CD8-positive, alpha-beta memory T cell (primary cell): ENCODE results near the gene FNDC5. TPM values are rescaled to one million over a fixed set of nuclear protein-coding genes. Genes with fewer than 3 reads are reported as not detected.

Source experiments
- CTCF ChIA-PET: fragments of 350-600 bp; sonication (Branson Sonifier 250); formaldehyde crosslinking; loops from one replicate; lab custom pipeline; 2021; ENCODE audit warnings: antibody characterized with exemption; lab: Charles Lee
- POLR2A ChIA-PET: fragments of 350-600 bp; sonication (Branson Sonifier 250); formaldehyde crosslinking; loops from one replicate; lab custom pipeline; 2021; ENCODE audit warnings: antibody characterized with exemption; lab: Charles Lee
- DNase-seq, 5 donors: peaks; one replicate each; pipeline versions ENCODE4 v3.0.0 to v3.0.0-alpha.2; 2020 to 2022; ENCODE audit warnings: mixed read lengths in 1 of 5
- H3K27ac ChIP-seq: one replicate; pipeline ENCODE4 v1.7.0; 2013; ENCODE audit warnings: low read depth, mild to moderate bottlenecking, low read length, moderate library complexity
- H3K27me3 ChIP-seq: 2 replicates; pipeline ENCODE4 v1.7.0; 2013; ENCODE audit warnings: low read length, mild to moderate bottlenecking; ENCODE audit not compliant: insufficient read depth, poor library complexity, severe bottlenecking
- H3K36me3 ChIP-seq: 2 replicates; pipeline ENCODE4 v1.7.0; 2013; ENCODE audit warnings: mild to moderate bottlenecking, low read length, moderate library complexity; ENCODE audit not compliant: insufficient read depth
- H3K4me1 ChIP-seq: 2 replicates; pipeline ENCODE4 v1.7.0; 2013; ENCODE audit warnings: mild to moderate bottlenecking, low read length, moderate library complexity; ENCODE audit not compliant: insufficient read depth
- H3K4me3 ChIP-seq: 2 replicates; pipeline ENCODE4 v1.7.0; 2013; ENCODE audit warnings: mild to moderate bottlenecking, low read length
- H3K9me3 ChIP-seq: 2 replicates; pipeline ENCODE4 v1.7.0; 2013; ENCODE audit warnings: mild to moderate bottlenecking, low read length
- H3K27ac Mint-ChIP-seq, 8 donors: one replicate each; pipeline ENCODE4 v1.8.0; 2020 to 2021; ENCODE audit warnings: mixed read lengths in 8 of 8, mild to moderate bottlenecking in 6 of 8, inconsistent platforms in 3 of 8, moderate library complexity in 3 of 8
- H3K27me3 Mint-ChIP-seq, 2 donors: one replicate each; pipeline ENCODE4 v1.8.0; 2020 to 2021; ENCODE audit warnings: mixed read lengths in 2 of 2, mild to moderate bottlenecking in 1 of 2, moderate library complexity in 1 of 2
- H3K36me3 Mint-ChIP-seq, 3 donors: one replicate each; pipeline ENCODE4 v1.8.0; 2020 to 2021; ENCODE audit warnings: mixed read lengths in 3 of 3, inconsistent platforms in 1 of 3, mild to moderate bottlenecking in 1 of 3
- H3K4me1 Mint-ChIP-seq, 3 donors: one replicate each; pipeline ENCODE4 v1.8.0; 2020 to 2021; ENCODE audit warnings: mixed read lengths in 3 of 3, inconsistent platforms in 1 of 3, mild to moderate bottlenecking in 1 of 3
- H3K4me3 Mint-ChIP-seq, 7 donors: one replicate each; pipeline ENCODE4 v1.8.0; 2020 to 2021; ENCODE audit warnings: mixed read lengths in 7 of 7, mild to moderate bottlenecking in 6 of 7, moderate library complexity in 4 of 7, inconsistent platforms in 2 of 7
- H3K9me3 Mint-ChIP-seq, 5 donors: one replicate each; pipeline ENCODE4 v1.8.0; 2020 to 2022; ENCODE audit warnings: mixed read lengths in 5 of 5, mild to moderate bottlenecking in 3 of 5, moderate library complexity in 2 of 5, inconsistent platforms in 1 of 5
- polyA plus RNA-seq: library from polyadenylated mRNA; unstranded; fragments of 300-500 nt; fragmentation: Illumina TruSeq; gene quantifications from one replicate; pipeline ENCODE4 v1.2.3, GENCODE V29; 2021
- total RNA-seq, 2 experiments: library from RNA; stranded (reverse); gene quantifications; one replicate each; pipeline ENCODE4 v1.2.3, GENCODE V29; 2021

Gene FNDC5
- total and polyA plus RNA-seq, 3 experiments from 2014 or later: 0.77 TPM; not detected in 2

DNA sequence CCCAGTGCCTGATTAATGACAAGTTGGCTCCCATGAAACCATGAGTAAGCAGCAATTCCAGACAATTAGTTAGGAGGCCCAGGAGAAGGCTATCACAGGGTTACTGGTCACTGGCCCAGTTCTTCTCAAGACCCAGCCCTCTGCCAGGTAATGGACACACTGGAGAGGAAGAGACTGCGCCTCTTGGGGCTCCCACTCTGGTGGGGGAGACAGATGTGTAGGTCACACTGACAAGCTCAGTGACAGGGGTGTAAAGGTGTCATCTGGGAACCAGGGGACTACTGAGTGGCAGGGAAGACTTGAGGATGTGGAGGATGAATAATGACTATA lies 20.5 kb upstream of the FNDC5 start:
- Histone ChIP-seq H3K4me1 (no peaks in the 10 kb centered on the region), H3K36me3 (no peaks in the 10 kb centered on the region), H3K27me3 (peaks cover 54% of the 10 kb centered on the region), H3K9me3 (no peaks in the 10 kb centered on the region), H3K27ac (no peak overlapping the region), H3K4me3 (no peak overlapping the region)
- H3K36me3 Mint-ChIP-seq: peaks cover 0 to 16% (median 0%) of the 10 kb centered on the region in 3 donors
- POLR2A ChIA-PET: no interaction called here
- no peak for DNase-seq
- CTCF ChIA-PET: interaction anchor here (1.3 kb wide), 1 partner anchor 9 kb away, joined by 3 read pairs; no protein-coding TSS in a partner anchor
- peaks cover 44 to 75% of the 10 kb centered on the region in 2 donors for H3K27me3 Mint-ChIP-seq
- H3K4me3 Mint-ChIP-seq: peak overlapping the region in 2 of 7 donors; percentile 29 to 58
- H3K9me3 Mint-ChIP-seq: peaks cover 0 to 2% (median 0%) of the 10 kb centered on the region in 5 donors
- no peak overlapping the region for H3K27ac Mint-ChIP-seq
- H3K4me1 Mint-ChIP-seq: peaks cover 9 to 12% (median 11%) of the 10 kb centered on the region in 3 donors

GRCh38 chr1:32890516-32891240 lies 20.0 kb upstream of the FNDC5 start:
- no peak overlapping the region for H3K27ac Mint-ChIP-seq
- Histone ChIP-seq H3K4me1 (no peaks in the 10 kb centered on the region), H3K36me3 (no peaks in the 10 kb centered on the region), H3K4me3 (no peak overlapping the region), H3K9me3 (no peaks in the 10 kb centered on the region), H3K27me3 (peaks cover 54% of the 10 kb centered on the region), H3K27ac (no peak overlapping the region)
- H3K27me3 Mint-ChIP-seq: peaks cover 43 to 73% of the 10 kb centered on the region in 2 donors
- peaks cover 9 to 14% (median 11%) of the 10 kb centered on the region in 3 donors for H3K4me1 Mint-ChIP-seq
- no peak for DNase-seq
- ChIA-PET POLR2A (interaction anchor here (0.5 kb wide), 1 partner anchor 18 kb away, joined by 4 read pairs; no protein-coding TSS in a partner anchor), CTCF (interaction anchor here (1.4 kb wide), 1 partner anchor 178 kb away, joined by 6 read pairs; no protein-coding TSS in a partner anchor)
- H3K9me3 Mint-ChIP-seq: peaks cover 0 to 2% (median 0%) of the 10 kb centered on the region in 5 donors
- peak overlapping the region in 2 of 7 donors; percentile 37 to 48 for H3K4me3 Mint-ChIP-seq
- H3K36me3 Mint-ChIP-seq: peaks cover 0 to 16% (median 0%) of the 10 kb centered on the region in 3 donors

DNA sequence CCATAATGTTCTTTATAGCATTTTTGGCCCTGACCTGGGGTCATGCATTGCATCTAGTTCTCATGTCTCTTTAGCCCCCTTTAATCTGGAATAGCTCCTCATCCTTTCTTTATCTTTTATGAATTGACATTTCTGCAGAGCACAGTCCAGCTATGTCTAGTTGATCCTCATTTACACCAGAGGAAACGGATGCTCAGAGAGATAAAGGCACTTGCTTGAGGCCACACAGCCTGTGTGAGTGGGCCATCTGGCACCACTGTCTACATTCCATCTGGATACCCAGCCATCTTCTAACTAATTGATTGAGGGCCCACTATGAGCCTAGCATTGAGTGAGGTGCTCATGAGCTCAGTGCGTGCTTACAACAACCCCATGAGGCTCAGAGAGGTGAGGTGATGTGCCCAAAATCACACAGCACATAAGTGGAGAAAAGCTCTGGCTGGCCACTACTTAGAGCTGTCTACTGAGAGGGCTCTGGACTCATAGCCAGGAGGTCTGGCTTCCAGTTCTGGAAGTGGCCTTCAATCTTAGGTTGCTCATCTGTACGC lies 19.1 kb upstream of the FNDC5 start:
- Histone ChIP-seq H3K4me3 (no peak overlapping the region), H3K27ac (no peak overlapping the region), H3K36me3 (no peaks in the 10 kb centered on the region), H3K9me3 (no peaks in the 10 kb centered on the region), H3K27me3 (peaks cover 54% of the 10 kb centered on the region), H3K4me1 (no peaks in the 10 kb centered on the region)
- ChIA-PET POLR2A (interaction anchor here (0.5 kb wide), 1 partner anchor 19 kb away, joined by 4 read pairs; no protein-coding TSS in a partner anchor), CTCF (interaction anchor here (0.9 to 1.4 kb wide), 2 partner anchors 14 to 177 kb away, joined by 3 to 6 read pairs; no protein-coding TSS in a partner anchor)
- peaks cover 9 to 21% (median 15%) of the 10 kb centered on the region in 3 donors for H3K4me1 Mint-ChIP-seq
- H3K4me3 Mint-ChIP-seq: peak overlapping the region in 1 of 7 donors; percentile 48
- peaks cover 0 to 2% (median 0%) of the 10 kb centered on the region in 5 donors for H3K9me3 Mint-ChIP-seq
- no peak for DNase-seq
- H3K27ac Mint-ChIP-seq: no peak overlapping the region
- H3K27me3 Mint-ChIP-seq: peaks cover 50 to 76% of the 10 kb centered on the region in 2 donors
- H3K36me3 Mint-ChIP-seq: peaks cover 0 to 16% (median 0%) of the 10 kb centered on the region in 3 donors

GRCh38 chr1:32888677-32889420 lies 18.1 kb upstream of the FNDC5 start:
- ChIA-PET POLR2A (no interaction called here), CTCF (interaction anchor here (0.9 kb wide), 1 partner anchor 13 kb away, joined by 3 read pairs; no protein-coding TSS in a partner anchor)
- peaks cover 52% of the 10 kb centered on the region for H3K27me3 ChIP-seq

GRCh38 chr1:32888134-32888533 lies 17.4 kb upstream of the FNDC5 start:
- Mint-ChIP-seq H3K9me3 (peaks cover 0 to 2% (median 0%) of the 10 kb centered on the region in 5 donors), H3K27ac (no peak overlapping the region), H3K4me3 (no peak overlapping the region), H3K36me3 (peaks cover 0 to 16% (median 0%) of the 10 kb centered on the region in 3 donors), H3K4me1 (peaks cover 9 to 16% (median 12%) of the 10 kb centered on the region in 3 donors), H3K27me3 (peaks cover 53 to 85% of the 10 kb centered on the region in 2 donors)
- POLR2A ChIA-PET: interaction anchor here (0.6 kb wide), 1 partner anchor 916 kb away, joined by 3 read pairs; no protein-coding TSS in a partner anchor
- H3K36me3 ChIP-seq: no peaks in the 10 kb centered on the region
- H3K4me3 ChIP-seq: no peak overlapping the region
- peaks cover 48% of the 10 kb centered on the region for H3K27me3 ChIP-seq
- CTCF ChIA-PET: no interaction called here
- H3K4me1 ChIP-seq: no peaks in the 10 kb centered on the region
- no peak for DNase-seq
- H3K9me3 ChIP-seq: no peaks in the 10 kb centered on the region
- H3K27ac ChIP-seq: no peak overlapping the region

More at GRCh38 chr1:32888677-32889420, 18.1 kb upstream of the FNDC5 start:
- H3K36me3 ChIP-seq: no peaks in the 10 kb centered on the region
- Mint-ChIP-seq H3K27ac (no peak overlapping the region), H3K4me1 (peaks cover 9 to 20% (median 15%) of the 10 kb centered on the region in 3 donors), H3K4me3 (no peak overlapping the region), H3K36me3 (peaks cover 0 to 16% (median 0%) of the 10 kb centered on the region in 3 donors), H3K27me3 (peaks cover 50 to 81% of the 10 kb centered on the region in 2 donors), H3K9me3 (peaks cover 0 to 2% (median 0%) of the 10 kb centered on the region in 5 donors)
- no peak overlapping the region for H3K27ac ChIP-seq
- H3K9me3 ChIP-seq: no peaks in the 10 kb centered on the region
- DNase-seq: no peak
- no peaks in the 10 kb centered on the region for H3K4me1 ChIP-seq
- H3K4me3 ChIP-seq: no peak overlapping the region

- Mint-ChIP-seq H3K9me3 (peaks cover 0 to 2% (median 0%) of the 10 kb centered on the region in 5 donors), H3K4me3 (peak overlapping the region in 1 of 7 donors; percentile 32), H3K27me3 (peaks cover 52 to 83% of the 10 kb centered on the region in 2 donors), H3K4me1 (peaks cover 9 to 14% (median 12%) of the 10 kb centered on the region in 3 donors), H3K27ac (no peak overlapping the region), H3K36me3 (peaks cover 0 to 16% (median 0%) of the 10 kb centered on the region in 3 donors)
- no peak for DNase-seq
- ChIA-PET POLR2A (interaction anchor here (0.6 kb wide), 1 partner anchor 915 kb away, joined by 3 read pairs; no protein-coding TSS in a partner anchor), CTCF (no interaction called here)
- Histone ChIP-seq H3K36me3 (no peaks in the 10 kb centered on the region), H3K4me1 (no peaks in the 10 kb centered on the region), H3K9me3 (no peaks in the 10 kb centered on the region), H3K27ac (no peak overlapping the region), H3K4me3 (no peak overlapping the region), H3K27me3 (peaks cover 45% of the 10 kb centered on the region)
Measured at GRCh38 chr1:32887623-32888022, 16.9 kb upstream of the FNDC5 start.

DNA sequence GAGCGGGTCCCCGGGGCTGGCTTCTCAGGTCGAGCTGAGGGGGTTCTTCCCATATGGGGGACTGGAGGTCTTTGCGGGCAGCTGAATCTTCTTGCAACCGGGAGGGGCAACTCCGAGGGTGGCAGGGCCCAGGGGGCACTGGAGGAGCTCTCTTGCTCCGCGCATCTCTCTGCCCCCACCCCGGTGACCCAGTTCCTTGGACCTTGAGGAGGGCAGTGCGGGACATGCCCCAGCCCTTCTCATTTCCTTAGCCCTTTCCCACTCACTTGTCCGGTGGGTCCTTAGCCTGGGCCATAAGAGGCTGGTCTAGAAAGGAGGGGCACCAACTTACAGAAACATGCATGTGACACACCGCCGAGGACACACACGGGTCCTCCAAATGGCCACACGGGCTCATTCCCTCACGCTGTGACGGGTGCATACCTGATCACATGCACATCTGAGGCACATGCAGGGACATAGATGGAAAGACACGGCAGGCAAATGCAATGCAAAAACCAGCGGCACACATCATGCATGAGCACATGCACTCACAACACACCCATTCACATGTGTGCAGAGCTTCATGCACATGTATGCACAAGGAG lies 16.2 kb upstream of the FNDC5 start:
- ChIA-PET CTCF (no interaction called here), POLR2A (no interaction called here)
- Histone ChIP-seq H3K27ac (no peak overlapping the region), H3K4me3 (no peak overlapping the region), H3K27me3 (peaks cover 38% of the 10 kb centered on the region), H3K9me3 (no peaks in the 10 kb centered on the region), H3K4me1 (no peaks in the 10 kb centered on the region), H3K36me3 (no peaks in the 10 kb centered on the region)
- no peak overlapping the region for H3K27ac Mint-ChIP-seq
- H3K36me3 Mint-ChIP-seq: peaks cover 0 to 16% (median 0%) of the 10 kb centered on the region in 3 donors
- peaks cover 2 to 9% (median 8%) of the 10 kb centered on the region in 3 donors for H3K4me1 Mint-ChIP-seq
- peaks cover 0 to 2% (median 0%) of the 10 kb centered on the region in 5 donors for H3K9me3 Mint-ChIP-seq
- no peak overlapping the region for H3K4me3 Mint-ChIP-seq
- DNase-seq: no peak
- peaks cover 46 to 78% of the 10 kb centered on the region in 2 donors for H3K27me3 Mint-ChIP-seq
